HTR-8/SVneo (cell line): Measurements from ENCODE around the gene EFNA4.
A peak's percentile ranks its signal among the peaks of the same experiment; 100 is the strongest.

ENCODE experiments used
- DNase-seq: peaks from one replicate; pipeline ENCODE4 v3.0.0; 2011; ENCODE audit warnings: low spot score, mixed read lengths; ENCODE audit not compliant: insufficient read length
- FAIRE-seq: peaks from 2 replicates; lab custom pipeline; 2011; peaks lifted over from hg19 to GRCh38; lab: Jason Lieb, UNC

EFNA4 gene

GRCh38 chr1:155083865-155084721 lies 20.6 kb downstream of the EFNA4 start:
- DNase-seq, result no peak
- FAIRE-seq, result no peak

- peak; percentile 28 for FAIRE-seq
- DNase-seq, result peak; percentile 86
Measured at GRCh38 chr1:155084722-155085503, 21.4 kb downstream of the EFNA4 start.

DNA sequence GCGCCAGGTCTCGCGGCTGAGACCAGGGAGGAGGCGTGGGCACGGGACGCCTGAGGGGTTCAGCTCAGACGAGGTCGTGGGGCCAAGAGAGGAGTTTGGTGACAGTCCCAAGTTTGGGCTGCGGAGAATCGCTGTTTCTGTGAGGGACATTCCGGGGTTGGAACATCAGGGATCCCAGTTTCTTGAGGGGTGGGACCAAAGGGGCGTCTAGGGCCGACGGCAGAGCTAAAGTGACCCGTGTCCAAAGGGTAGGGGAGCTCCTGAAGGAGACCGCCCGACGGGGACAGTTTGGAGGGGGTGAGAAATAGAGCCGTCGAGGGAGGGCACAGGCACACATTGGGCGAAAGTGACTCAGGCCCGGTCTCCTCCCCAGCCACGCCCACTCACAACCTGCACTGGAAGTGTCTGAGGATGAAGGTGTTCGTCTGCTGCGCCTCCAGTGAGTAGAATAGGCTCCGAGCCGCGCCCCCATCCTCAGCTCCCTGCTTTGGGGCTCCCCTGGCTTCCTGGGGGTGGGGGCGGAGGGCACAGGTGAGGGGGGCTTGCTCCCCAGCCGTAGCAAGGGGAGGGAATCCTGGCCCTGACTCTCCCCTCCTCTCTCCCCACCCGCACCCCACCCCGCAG lies 22.1 kb downstream of the EFNA4 start:
- FAIRE-seq (no peak), DNase-seq (peak; percentile 42)

GRCh38 chr1:155086128-155086741 lies 22.7 kb downstream of the EFNA4 start:
- no peak for FAIRE-seq
- DNase-seq, result peak; percentile 74

GRCh38 chr1:155086856-155087535 lies 23.5 kb downstream of the EFNA4 start:
- FAIRE-seq (no peak), DNase-seq (no peak)

- FAIRE-seq, result peak; percentile 49
Measured at GRCh38 chr1:155091071-155092051, 27.8 kb downstream of the EFNA4 start.

DNA sequence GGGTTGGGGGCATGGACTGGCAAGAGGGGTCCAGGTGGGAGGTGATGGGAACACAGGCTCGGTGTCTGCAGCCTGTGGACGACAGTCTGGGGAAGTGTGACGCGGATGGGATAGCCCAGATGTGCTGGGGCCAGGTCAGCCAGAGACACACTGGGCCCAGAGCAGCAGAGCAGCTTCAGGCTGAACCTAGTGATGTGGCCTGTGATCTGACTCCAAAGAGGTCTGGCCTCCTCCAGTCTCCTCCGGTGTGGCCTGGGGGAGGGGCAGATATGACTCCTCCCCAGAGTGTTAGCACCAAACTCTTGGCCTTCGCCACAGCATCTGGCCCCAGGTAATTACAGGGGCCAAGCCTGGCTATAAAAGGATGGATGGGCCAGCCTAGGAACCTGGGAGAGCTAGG lies 28.6 kb downstream of the EFNA4 start:
- DNase-seq (no peak), FAIRE-seq (no peak)

More at GRCh38 chr1:155091071-155092051, 27.8 kb downstream of the EFNA4 start:
- peak; percentile 75 for DNase-seq

DNA sequence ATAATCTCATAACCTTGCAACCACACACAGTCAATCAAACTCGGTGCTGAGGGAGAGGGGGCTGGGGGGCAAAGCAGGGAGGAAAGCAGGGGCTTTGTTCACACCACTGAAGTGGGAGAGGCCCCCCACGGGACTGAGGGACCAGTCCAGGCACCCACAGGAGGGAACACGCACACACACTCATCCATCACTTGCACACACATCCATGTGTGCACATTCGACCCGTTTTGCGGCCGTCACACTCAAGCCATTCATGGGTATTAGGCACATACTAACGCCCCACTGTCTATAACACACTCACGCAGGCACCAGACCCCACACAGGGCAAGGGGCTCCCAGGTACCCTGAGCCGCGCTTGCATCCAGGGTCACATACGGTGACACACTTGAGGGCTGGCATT lies 29.1 kb downstream of the EFNA4 start:
- DNase-seq (no peak), FAIRE-seq (no peak)

DNA sequence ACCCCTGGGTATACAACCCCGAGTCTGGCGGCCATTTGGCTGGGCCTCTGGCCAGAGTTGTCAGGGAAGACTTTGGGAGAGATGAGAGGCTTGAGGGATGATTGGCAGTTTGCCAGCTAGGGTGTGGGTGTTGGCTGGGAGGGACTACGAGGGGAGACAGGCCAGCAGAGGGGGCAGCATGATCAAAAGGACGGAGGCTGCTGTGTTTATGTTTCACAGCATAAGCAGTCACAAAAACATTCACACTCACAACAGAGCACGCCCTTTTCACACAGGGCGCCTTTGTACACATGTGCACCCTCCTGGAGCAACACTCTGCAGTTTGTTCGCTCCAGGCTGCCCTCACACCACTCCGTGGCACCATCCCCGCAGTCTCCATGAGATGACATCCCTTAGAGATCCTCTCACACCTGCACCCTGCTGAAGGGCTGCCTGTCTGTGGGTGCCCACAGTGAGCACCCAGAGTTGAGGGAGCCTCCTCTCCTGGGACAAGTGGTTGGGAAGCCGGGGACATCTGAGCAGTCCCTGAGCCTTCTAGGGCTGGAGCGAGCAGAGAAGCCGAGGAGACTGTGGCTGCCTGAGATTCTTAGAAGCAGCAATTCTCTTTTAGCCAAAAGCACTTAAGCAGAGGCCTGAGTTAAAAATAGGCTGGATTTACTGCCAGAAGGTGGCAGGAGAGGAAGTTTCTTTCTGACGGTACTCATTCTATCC lies 30.5 kb downstream of the EFNA4 start:
- DNase-seq, result no peak

DNA sequence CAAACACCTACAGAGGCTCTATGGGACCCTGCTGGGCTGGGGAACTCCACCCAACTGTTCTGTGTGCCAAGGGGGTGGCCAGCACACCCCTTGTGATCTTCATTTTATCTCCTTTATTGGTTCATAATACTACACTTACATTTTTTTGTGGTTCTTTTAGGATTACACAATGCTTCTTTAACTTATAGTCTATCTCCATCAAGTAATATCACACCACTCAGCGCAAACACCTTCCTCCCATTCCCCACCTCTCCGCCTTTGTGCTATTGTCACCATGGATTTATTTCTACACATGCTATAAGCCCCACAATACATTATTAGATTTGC lies 31.0 kb downstream of the EFNA4 start:
- FAIRE-seq, result no peak
- DNase-seq, result no peak

More for the DNA sequence above, 30.5 kb downstream of the EFNA4 start:
- no peak for FAIRE-seq

DNA sequence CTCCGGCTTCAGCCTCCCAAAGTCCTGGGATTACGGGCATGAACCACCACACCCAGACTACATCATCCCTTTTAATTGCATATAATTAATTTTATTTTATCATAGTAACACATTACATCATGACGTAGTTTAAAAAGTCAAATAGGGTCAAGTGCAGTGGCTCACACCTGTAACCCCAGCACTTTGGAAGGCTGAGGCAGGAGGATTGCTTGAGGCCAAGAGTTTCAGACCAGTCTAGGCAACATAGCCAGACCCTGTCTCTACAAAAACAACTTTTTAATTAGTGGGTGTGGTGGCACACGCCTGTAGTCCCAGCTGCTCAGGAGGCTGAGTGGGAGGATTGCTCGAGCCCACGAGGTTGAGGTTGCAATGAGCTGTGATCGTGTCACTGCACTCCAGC lies 35.8 kb downstream of the EFNA4 start:
- DNase-seq, result no peak
- no peak for FAIRE-seq

GRCh38 chr1:155103325-155103724 lies 39.8 kb downstream of the EFNA4 start:
- DNase-seq (no peak), FAIRE-seq (no peak)

DNA sequence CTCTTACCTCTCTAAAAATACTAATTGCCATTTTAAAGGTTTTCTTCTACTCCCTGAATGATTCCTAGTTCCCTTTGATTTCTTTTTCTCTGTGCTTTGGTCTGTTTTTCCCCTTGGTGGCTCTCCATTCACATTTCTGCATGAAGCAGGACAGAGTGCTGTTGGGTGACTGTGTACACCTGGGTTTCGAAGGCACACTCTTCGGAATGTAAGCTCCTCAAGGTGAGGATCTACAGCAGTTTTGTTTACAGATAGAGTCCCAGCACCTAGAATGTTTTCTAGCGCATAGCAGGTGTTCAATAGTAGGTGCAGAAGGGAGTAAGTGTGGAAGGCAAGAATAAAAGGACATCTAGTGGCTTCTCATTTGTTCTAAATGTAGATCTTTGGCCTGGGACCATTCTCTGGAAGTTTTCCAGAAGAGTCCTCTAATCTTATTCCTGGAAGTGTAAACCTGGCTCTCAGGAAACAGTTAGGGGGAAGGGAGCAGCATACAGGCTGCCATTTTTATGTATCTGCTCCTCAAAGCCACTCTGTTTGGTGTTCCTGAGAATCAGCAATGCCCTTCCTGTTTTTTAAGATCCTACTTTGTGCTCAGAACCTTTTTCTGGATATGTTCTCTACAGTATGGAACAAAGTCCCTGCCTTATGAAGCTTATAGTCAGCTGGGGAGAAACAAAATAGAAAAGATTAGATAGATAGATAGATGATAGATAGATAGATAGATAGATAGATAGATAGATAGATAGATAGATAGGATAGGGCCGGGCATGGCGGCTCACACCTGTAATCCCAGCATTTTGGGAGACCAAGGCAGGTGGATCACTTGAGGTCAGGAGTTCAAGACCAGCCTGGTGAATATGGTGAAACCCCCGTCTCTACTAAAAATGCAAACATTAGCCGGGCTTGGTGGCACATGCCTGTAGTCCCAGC lies 41.3 kb downstream of the EFNA4 start:
- DNase-seq (no peak), FAIRE-seq (no peak)

- DNase-seq, result no peak
- FAIRE-seq, result no peak
Measured at GRCh38 chr1:155105604-155106011, 42.1 kb downstream of the EFNA4 start.

- FAIRE-seq (no peak), DNase-seq (no peak)
Measured at GRCh38 chr1:155106862-155107261, 43.3 kb downstream of the EFNA4 start.

DNA sequence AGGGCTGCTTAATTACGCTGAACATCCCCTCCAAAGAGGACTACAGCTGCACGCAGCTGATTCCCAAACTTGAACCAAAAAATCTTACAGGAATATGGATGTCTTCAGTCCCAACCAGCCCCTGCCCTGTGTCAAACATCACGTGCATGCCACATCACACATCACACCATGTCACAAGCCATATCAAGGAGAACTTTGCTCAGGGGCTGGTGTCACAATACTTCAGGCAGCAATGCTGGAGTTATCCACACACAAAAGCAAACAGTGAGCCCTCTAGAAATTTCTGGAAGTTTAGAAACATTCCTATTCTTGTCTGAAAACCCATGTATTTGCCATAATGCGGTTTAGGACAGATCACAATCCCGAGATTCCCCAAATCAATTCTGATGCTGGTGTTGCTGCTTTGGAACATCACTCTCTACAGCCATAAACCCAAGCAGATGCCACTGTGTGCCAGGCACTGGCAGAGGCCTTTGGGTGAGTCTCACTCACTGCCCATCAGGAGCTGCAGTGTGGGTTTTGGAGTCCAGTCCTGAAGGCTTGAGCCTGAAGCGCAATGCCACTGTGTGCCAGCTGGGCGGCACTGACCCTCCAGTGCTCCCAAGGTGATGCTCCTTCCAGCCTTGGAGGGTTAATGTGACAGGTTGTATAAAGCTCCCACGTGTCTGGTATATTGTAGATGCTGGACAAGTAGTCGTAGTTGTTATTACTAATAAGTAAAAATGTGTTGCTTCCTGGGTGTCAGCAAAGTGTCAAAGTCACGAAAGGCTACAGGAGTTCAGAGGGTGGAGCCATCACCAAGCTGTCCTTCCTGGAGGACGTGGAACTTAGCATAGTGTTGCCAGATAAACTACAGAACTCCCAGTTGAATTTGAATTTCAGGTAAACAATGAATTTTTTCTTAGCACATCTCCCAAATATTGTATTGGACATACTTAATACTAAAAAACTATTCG lies 44.0 kb downstream of the EFNA4 start:
- no peak for DNase-seq
- FAIRE-seq, result no peak
